Retinal pigment epithelial cell (primary cell): ENCODE results near the gene WDR7.

Experiments used
- DNase-seq: peaks from one replicate; pipeline ENCODE4 v3.0.0-alpha.2; 2010; ENCODE audit warnings: low read depth
- H3K4me3 ChIP-seq: 2 replicates; pipeline ENCODE4 v1.5.1; 2011; ENCODE audit warnings: mild to moderate bottlenecking, low read length, control low read depth, moderate library complexity
- CTCF ChIP-seq: conservative IDR thresholded peaks from 2 replicates; pipeline ENCODE4 v1.5.1; 2011; ENCODE audit warnings: low read depth, low read length, control low read depth, inconsistent platforms

The WDR7 gene

GRCh38 chr18:56953428-56954198 lies 302.5 kb downstream of the WDR7 start:
- no peak overlapping the region for H3K4me3 ChIP-seq
- no peak for DNase-seq
- TF ChIP-seq CTCF = no peak

GRCh38 chr18:56955490-56955889 lies 304.3 kb downstream of the WDR7 start:
- TF ChIP-seq CTCF = no peak
- DNase-seq = no peak
- no peak overlapping the region for H3K4me3 ChIP-seq

GRCh38 chr18:56959120-56959519 lies 308.0 kb downstream of the WDR7 start:
- no peak for DNase-seq
- no peak for TF ChIP-seq CTCF

GRCh38 chr18:56962322-56962721 lies 311.2 kb downstream of the WDR7 start:
- no peak for DNase-seq
- H3K4me3 ChIP-seq = no peak overlapping the region
- no peak for TF ChIP-seq CTCF

More at GRCh38 chr18:56959120-56959519, 308.0 kb downstream of the WDR7 start:
- H3K4me3 ChIP-seq = no peak overlapping the region

GRCh38 chr18:56967035-56967434 lies 315.9 kb downstream of the WDR7 start:
- DNase-seq = no peak
- TF ChIP-seq CTCF = no peak
- H3K4me3 ChIP-seq = no peak overlapping the region

- no peak overlapping the region for H3K4me3 ChIP-seq
- no peak for DNase-seq
- no peak for TF ChIP-seq CTCF
Measured at GRCh38 chr18:56973487-56973886, 322.3 kb downstream of the WDR7 start.

GRCh38 chr18:56974141-56974540 lies 323.0 kb downstream of the WDR7 start:
- TF ChIP-seq CTCF = no peak
- no peak for DNase-seq

More at GRCh38 chr18:56974141-56974540, 323.0 kb downstream of the WDR7 start:
- no peak overlapping the region for H3K4me3 ChIP-seq
